K562 (cell line): ENCODE measurements around the gene CDK5R2. TPM values are rescaled to one million over a fixed set of nuclear protein-coding genes. Genes with fewer than 3 reads are reported as not detected.
A peak's percentile ranks its signal among the peaks of the same experiment; 100 is the strongest.

Experiments used
- ATAC-seq: fragments of 200-7000 bp; cut with Tn5 transposase; 3 replicates; pipeline ENCODE4 v1.9.1; 2020; ENCODE audit warnings: moderate library complexity
- BruUV-seq: library from RNA; stranded (reverse); fragments of 400-500 nt; replicated peaks from 2 replicates; lab custom pipeline; 2021; lab: Mats Ljungman, UMichigan
- CTCF ChIA-PET: fragments of 300-600 bp; formaldehyde crosslinking; extraction: SDS; loops from one replicate; lab custom pipeline; 2021; ENCODE audit warnings: low intra/inter-chr PET ratio; lab: Yijun Ruan, JAX
- POLR2A ChIA-PET: fragments of 300-600, 350-650 bp; sonication (Branson Sonifier 250); formaldehyde crosslinking; extraction: SDS; loops from one replicate; lab custom pipeline; 2021; ENCODE audit warnings: antibody characterized with exemption, inconsistent platforms; lab: Yijun Ruan, JAX
- DNase-seq, 4 experiments: peaks; one replicate each; pipeline versions ENCODE4 v3.0.0 to v3.0.0-alpha.2; 2011 to 2018; ENCODE audit warnings: low spot score in 3 of 4, mixed read lengths in 3 of 4; ENCODE audit errors: extremely low read depth in 1 of 4
- FAIRE-seq: peaks from 2 replicates; lab custom pipeline; 2011; peaks lifted over from hg19 to GRCh38; lab: Jason Lieb, UNC
- H2AFZ ChIP-seq: 2 replicates; pipeline ENCODE4 v1.6.0; 2011; ENCODE audit warnings: low read depth, low read length, control low read depth, inconsistent platforms
- H3K27ac ChIP-seq: fragments of 200-600 bp; 3 replicates; pipeline ENCODE4 v1.8.0; 2011; ENCODE audit warnings: low read depth, mild to moderate bottlenecking, control low read depth, inconsistent platforms, low read length, moderate library complexity, mixed read lengths; ENCODE audit errors: extremely low read depth
- H3K27me3 ChIP-seq, 2 experiments: fragments of 300-600 bp in 1 of 2; 2 replicates in 1 of 2; 3 replicates in 1 of 2; pipeline versions ENCODE4 v1.6.0 to v1.8.0; 2011; ENCODE audit warnings: inconsistent platforms in 2 of 2, low read length in 2 of 2, mild to moderate bottlenecking in 1 of 2, mixed read lengths in 1 of 2, moderate library complexity in 1 of 2; ENCODE audit not compliant: control insufficient read depth in 2 of 2, insufficient read depth in 2 of 2
- H3K36me3 ChIP-seq: fragments of 300-600 bp; 3 replicates; pipeline ENCODE4 v1.8.0; 2011; ENCODE audit warnings: mild to moderate bottlenecking, low read length, inconsistent platforms; ENCODE audit not compliant: control insufficient read depth, insufficient read depth
- H3K4me1 ChIP-seq, 2 experiments: fragments of 200-600 bp in 1 of 2; replicated peaks in 1 of 2; 2 replicates in 1 of 2; 3 replicates in 1 of 2; pipeline versions ENCODE4 v1.5.1 to v1.8.0; 2011; ENCODE audit warnings: inconsistent platforms in 2 of 2, low read length in 2 of 2, mild to moderate bottlenecking in 1 of 2, mixed read lengths in 1 of 2, moderate library complexity in 1 of 2; ENCODE audit not compliant: control insufficient read depth in 2 of 2, insufficient read depth in 2 of 2
- H3K4me2 ChIP-seq: 2 replicates; pipeline ENCODE4 v1.6.1; 2011; ENCODE audit warnings: low read length, control low read depth, inconsistent platforms, mixed read lengths; ENCODE audit not compliant: insufficient read depth
- H3K4me3 ChIP-seq: fragments of 200-600 bp; sonication (generic), shearing (Covaris generic); 2 replicates; pipeline ENCODE4 v1.5.1; 2016; ENCODE audit warnings: control low read depth, inconsistent platforms
- H3K79me2 ChIP-seq: fragments of 200-600 bp; 3 replicates; pipeline ENCODE4 v1.8.0; 2011; ENCODE audit warnings: low read length, inconsistent platforms; ENCODE audit not compliant: control insufficient read depth, insufficient read depth
- H3K9ac ChIP-seq, 2 experiments: 2 replicates each; pipeline versions ENCODE4 v1.6.0 to v1.6.1; 2011; ENCODE audit warnings: low read depth in 2 of 2, low read length in 2 of 2, control low read depth in 1 of 2, inconsistent platforms in 1 of 2, mild to moderate bottlenecking in 1 of 2, mixed read lengths in 1 of 2; ENCODE audit not compliant: insufficient read depth in 1 of 2
- H3K9me1 ChIP-seq: one replicate; pipeline ENCODE4 v1.6.0; 2011; ENCODE audit warnings: inconsistent platforms, mild to moderate bottlenecking, low read length, moderate library complexity; ENCODE audit not compliant: control insufficient read depth, insufficient read depth
- H3K9me3 ChIP-seq: replicated peaks from 2 replicates; pipeline ENCODE4 v1.5.1; 2011; ENCODE audit warnings: low read depth, low read length, inconsistent platforms; ENCODE audit not compliant: control insufficient read depth, insufficient read depth
- H4K20me1 ChIP-seq: replicated peaks from 2 replicates; pipeline ENCODE4 v1.6.1; 2011; ENCODE audit warnings: low read length, inconsistent platforms, mixed read lengths; ENCODE audit not compliant: control insufficient read depth, insufficient read depth
- ARHGAP35 ChIP-seq: fragments of 450-650 bp; IDR thresholded peaks from 2 replicates; pipeline ENCODE4 v1.6.1; 2018; ENCODE audit not compliant: partially characterized antibody
- ZNF707 ChIP-seq: fragments of 250-450 bp; sonication (Bioruptor Pico); conservative IDR thresholded peaks from 2 replicates; pipeline ENCODE4 v1.8.0; 2022; ENCODE audit warnings: inconsistent platforms, mild to moderate bottlenecking, moderate library complexity
- WGBS: fragments of 100-300 bp; shearing (Covaris generic); methylation state at CpG from one replicate; pipeline ENCODE4 v1.1.6; 2016; ENCODE audit warnings: low coverage, mixed read lengths; ENCODE audit not compliant: insufficient coverage; ENCODE audit errors: missing lambda C conversion rate; 5-methylcytosine and 5-hydroxymethylcytosine counted together
- in situ Hi-C: fragments of 300-500 bp; cut with MboI; formaldehyde crosslinking; loops from 4 replicates; pipeline ENCODE4 v1.15.0; 2018; ENCODE audit warnings: inconsistent platforms, mixed read lengths
- intact Hi-C: fragments of 100-400 bp; cut with micrococcal nuclease; formaldehyde crosslinking; loops from 2 replicates; pipeline ENCODE4 v1.14.2; 2022
- polyA plus RNA-seq, 8 experiments: library from polyadenylated mRNA; depleted of rRNA in 4 of 8; stranded (reverse) in 5 of 8; unstranded in 3 of 8; fragments of >200 nt; fragmentation: Nextera tagmentation in 2 of 8; fragmentation: Illumina TruSeq in 1 of 8; extraction: Ambion mirVana in 2 of 8; extraction: Trizol in 1 of 8; gene quantifications; 2 replicates each; pipeline versions ENCODE4 v1.2.1 to v1.2.3, GENCODE V29; 2011 to 2014; ENCODE audit warnings: inconsistent platforms in 1 of 8, missing spikeins in 1 of 8
- total RNA-seq, 7 experiments: library from RNA; depleted of rRNA in 6 of 7; stranded (reverse); fragments of >200 nt in 6 of 7; fragmentation: Illumina TruSeq in 2 of 7; extraction: Trizol in 2 of 7; gene quantifications; 2 replicates each; pipeline versions ENCODE4 v1.2.1 to v1.2.3, GENCODE V29; 2011 to 2021; ENCODE audit warnings: low replicate concordance in 1 of 7
- TF ChIP-seq, protein P1 (sequence below): sonication (generic); formaldehyde crosslinking; IDR thresholded peaks from 2 replicates; pipeline ENCODE4 v1.8.0; 2023; ENCODE audit warnings: missing genetic modification reagents, mild to moderate bottlenecking, borderline replicate concordance
- TF ChIP-seq, protein P2 (sequence below): IDR thresholded peaks from 3 replicates; pipeline ENCODE4 v1.6.1; 2011; ENCODE audit warnings: borderline replicate concordance, mild to moderate bottlenecking; ENCODE audit not compliant: insufficient read length, insufficient read depth
- TF ChIP-seq, protein P3 (sequence below): IDR thresholded peaks from 2 replicates; pipeline ENCODE4 v1.6.1; 2014; ENCODE audit warnings: antibody characterized with exemption

Gene CDK5R2
- total and polyA plus RNA-seq, 9 of the 15 experiments (the other 6 are each of a cell fraction or from before 2014, with no cell fraction given), result 0.09 TPM; not detected in 8

DNA sequence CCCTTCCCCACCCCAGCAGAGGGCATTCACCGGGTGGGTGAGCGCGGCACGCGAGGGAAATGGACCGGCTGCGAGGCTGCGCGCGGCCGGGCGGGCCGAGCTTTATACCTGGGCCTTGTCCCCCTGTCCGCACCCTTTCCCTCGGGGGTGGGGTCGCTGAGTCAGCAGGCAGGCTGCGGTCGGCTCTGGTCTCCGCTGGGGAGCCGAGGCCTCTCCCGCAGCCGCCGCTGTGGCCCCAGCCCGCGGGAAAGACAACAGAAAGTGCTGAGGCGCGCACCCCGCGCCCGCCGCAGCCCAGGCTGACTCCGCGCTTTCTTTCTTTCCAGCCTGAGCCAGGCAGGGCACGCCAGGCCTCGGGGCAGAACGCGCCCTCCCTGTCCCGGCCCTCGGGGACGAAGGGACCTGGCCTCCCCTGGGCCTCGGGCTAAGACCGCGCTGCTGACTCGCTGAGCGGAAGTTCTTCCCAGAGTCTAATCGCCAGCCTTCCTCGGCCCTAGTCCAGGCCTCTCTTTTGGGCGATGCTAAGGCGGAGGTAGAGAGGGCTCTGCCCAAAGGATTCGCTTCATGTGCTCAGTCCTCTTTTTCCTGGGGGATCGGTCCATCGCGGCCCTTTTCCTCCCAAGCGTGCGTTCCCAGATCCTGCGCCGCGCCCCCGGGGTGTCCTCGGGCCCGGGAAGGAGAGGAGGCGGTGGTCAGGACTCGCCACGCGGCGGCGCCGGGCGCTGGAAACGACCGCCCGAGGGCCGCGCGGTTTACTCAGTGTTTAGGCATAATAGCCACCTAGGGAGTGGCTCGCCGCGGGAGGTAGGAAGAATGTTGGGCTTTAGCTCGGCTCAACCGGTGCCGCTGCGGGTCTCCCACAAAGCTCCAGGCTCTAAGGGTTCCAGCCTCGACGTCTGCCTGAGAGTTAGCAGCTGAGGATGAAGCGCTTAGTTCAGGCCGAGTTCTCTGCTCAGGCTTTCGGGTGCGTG, 34.2 kb downstream of the CDK5R2 start, which contains the start of gene CRYBA2:
Gene CRYBA2, minus strand, starts transcription at position 78 of the 971 bp plus-strand sequence. CDS start 246 bp downstream, outside the sequence.
- H3K27ac ChIP-seq, result no peak within 1 kb of the TSS
- FAIRE-seq, result no peak
- H3K9ac ChIP-seq, result peak within 1 kb of the TSS in 1 of 2 experiments; percentile 35; a peak in 2 of 4 replicates
- H4K20me1 ChIP-seq, result no peaks in the 10 kb centered on the region
- WGBS, result 10% methylated on average over 23 of the region's 88 CpGs
- ChIA-PET CTCF (interaction anchor here (1.1 to 1.4 kb wide), 2 partner anchors 15 to 141 kb away, joined by 3 to 6 read pairs; no protein-coding TSS in a partner anchor), POLR2A (no interaction called here)
- H3K4me2 ChIP-seq, result peak within 1 kb of the TSS; percentile 49
- no peaks in the 10 kb centered on the region for H3K9me1 ChIP-seq
- intact Hi-C loops (loop anchor here (5.0 kb wide), 1 partner anchor 64 kb away; no protein-coding TSS in a partner anchor), in situ Hi-C loops (no loop called here)
- peak; percentile 60 for ATAC-seq
- H2AFZ ChIP-seq, result peak within 1 kb of the TSS; percentile 66; the same call in 1 of the 2 replicates
- no peak within 1 kb of the TSS for H3K4me3 ChIP-seq
- no TSS peak for BruUV-seq
- peaks cover 0 to 36% of the 10 kb centered on the region in 2 experiments; a peak in 3 of 5 replicates for H3K27me3 ChIP-seq
- H3K4me1 ChIP-seq, result peaks cover 5 to 27% of the 10 kb centered on the region in 2 experiments; a peak in 3 of 5 replicates
- no peaks in the 10 kb centered on the region for H3K36me3 ChIP-seq
- H3K9me3 ChIP-seq, result no peaks in the 10 kb centered on the region
- H3K79me2 ChIP-seq, result no peaks in the 10 kb centered on the region
- DNase-seq, result peak; percentile 42 to 58 (median 46)
- TF ChIP-seq, protein P1, sequence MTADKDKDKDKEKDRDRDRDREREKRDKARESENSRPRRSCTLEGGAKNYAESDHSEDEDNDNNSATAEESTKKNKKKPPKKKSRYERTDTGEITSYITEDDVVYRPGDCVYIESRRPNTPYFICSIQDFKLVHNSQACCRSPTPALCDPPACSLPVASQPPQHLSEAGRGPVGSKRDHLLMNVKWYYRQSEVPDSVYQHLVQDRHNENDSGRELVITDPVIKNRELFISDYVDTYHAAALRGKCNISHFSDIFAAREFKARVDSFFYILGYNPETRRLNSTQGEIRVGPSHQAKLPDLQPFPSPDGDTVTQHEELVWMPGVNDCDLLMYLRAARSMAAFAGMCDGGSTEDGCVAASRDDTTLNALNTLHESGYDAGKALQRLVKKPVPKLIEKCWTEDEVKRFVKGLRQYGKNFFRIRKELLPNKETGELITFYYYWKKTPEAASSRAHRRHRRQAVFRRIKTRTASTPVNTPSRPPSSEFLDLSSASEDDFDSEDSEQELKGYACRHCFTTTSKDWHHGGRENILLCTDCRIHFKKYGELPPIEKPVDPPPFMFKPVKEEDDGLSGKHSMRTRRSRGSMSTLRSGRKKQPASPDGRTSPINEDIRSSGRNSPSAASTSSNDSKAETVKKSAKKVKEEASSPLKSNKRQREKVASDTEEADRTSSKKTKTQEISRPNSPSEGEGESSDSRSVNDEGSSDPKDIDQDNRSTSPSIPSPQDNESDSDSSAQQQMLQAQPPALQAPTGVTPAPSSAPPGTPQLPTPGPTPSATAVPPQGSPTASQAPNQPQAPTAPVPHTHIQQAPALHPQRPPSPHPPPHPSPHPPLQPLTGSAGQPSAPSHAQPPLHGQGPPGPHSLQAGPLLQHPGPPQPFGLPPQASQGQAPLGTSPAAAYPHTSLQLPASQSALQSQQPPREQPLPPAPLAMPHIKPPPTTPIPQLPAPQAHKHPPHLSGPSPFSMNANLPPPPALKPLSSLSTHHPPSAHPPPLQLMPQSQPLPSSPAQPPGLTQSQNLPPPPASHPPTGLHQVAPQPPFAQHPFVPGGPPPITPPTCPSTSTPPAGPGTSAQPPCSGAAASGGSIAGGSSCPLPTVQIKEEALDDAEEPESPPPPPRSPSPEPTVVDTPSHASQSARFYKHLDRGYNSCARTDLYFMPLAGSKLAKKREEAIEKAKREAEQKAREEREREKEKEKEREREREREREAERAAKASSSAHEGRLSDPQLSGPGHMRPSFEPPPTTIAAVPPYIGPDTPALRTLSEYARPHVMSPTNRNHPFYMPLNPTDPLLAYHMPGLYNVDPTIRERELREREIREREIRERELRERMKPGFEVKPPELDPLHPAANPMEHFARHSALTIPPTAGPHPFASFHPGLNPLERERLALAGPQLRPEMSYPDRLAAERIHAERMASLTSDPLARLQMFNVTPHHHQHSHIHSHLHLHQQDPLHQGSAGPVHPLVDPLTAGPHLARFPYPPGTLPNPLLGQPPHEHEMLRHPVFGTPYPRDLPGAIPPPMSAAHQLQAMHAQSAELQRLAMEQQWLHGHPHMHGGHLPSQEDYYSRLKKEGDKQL (CRISPR knock-in tag), result no peak
- TF ChIP-seq ARHGAP35 (no peak), ZNF707 (CRISPR knock-in tag) (no peak)
- TF ChIP-seq, protein P2, sequence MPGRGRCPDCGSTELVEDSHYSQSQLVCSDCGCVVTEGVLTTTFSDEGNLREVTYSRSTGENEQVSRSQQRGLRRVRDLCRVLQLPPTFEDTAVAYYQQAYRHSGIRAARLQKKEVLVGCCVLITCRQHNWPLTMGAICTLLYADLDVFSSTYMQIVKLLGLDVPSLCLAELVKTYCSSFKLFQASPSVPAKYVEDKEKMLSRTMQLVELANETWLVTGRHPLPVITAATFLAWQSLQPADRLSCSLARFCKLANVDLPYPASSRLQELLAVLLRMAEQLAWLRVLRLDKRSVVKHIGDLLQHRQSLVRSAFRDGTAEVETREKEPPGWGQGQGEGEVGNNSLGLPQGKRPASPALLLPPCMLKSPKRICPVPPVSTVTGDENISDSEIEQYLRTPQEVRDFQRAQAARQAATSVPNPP, result no peak
- TF ChIP-seq, protein P3, sequence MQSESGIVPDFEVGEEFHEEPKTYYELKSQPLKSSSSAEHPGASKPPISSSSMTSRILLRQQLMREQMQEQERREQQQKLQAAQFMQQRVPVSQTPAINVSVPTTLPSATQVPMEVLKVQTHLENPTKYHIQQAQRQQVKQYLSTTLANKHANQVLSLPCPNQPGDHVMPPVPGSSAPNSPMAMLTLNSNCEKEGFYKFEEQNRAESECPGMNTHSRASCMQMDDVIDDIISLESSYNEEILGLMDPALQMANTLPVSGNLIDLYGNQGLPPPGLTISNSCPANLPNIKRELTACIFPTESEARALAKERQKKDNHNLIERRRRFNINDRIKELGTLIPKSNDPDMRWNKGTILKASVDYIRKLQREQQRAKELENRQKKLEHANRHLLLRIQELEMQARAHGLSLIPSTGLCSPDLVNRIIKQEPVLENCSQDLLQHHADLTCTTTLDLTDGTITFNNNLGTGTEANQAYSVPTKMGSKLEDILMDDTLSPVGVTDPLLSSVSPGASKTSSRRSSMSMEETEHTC, result no peak
